Activated CD8-positive, alpha-beta T cell treated with anti-CD3 and anti-CD28 coated beads, Interleukin-2, amount 10 ng/mL, durations not matched to agents 7 days and 5 days (primary cell): ENCODE measurements around the gene CDK14. TPM values are rescaled to one million over a fixed set of nuclear protein-coding genes. Genes with fewer than 3 reads are reported as not detected.

ENCODE experiments used
- ATAC-seq: fragments of 150-1000 bp; cut with Tn5 transposase; one replicate; pipeline ENCODE4 v1.10.0; 2021; ENCODE audit warnings: moderate library complexity
- CTCF ChIA-PET: fragments of 350-600 bp; sonication (Branson Sonifier 250); formaldehyde crosslinking; loops from one replicate; lab custom pipeline; 2021; ENCODE audit warnings: antibody characterized with exemption; lab: Charles Lee
- POLR2A ChIA-PET: fragments of 350-600 bp; sonication (Branson Sonifier 250); formaldehyde crosslinking; loops from one replicate; lab custom pipeline; 2021; ENCODE audit warnings: antibody characterized with exemption; lab: Charles Lee
- DNase-seq: peaks from one replicate; pipeline ENCODE4 v3.0.0-alpha.2; 2020
- H3K27ac Mint-ChIP-seq: one replicate; pipeline ENCODE4 v1.8.0; 2021; ENCODE audit warnings: mild to moderate bottlenecking, mixed read lengths
- H3K27me3 Mint-ChIP-seq: one replicate; pipeline ENCODE4 v1.8.0; 2021; ENCODE audit warnings: low read depth, mixed read lengths
- H3K36me3 Mint-ChIP-seq: one replicate; pipeline ENCODE4 v1.8.0; 2021; ENCODE audit warnings: low read depth, mixed read lengths
- H3K4me1 Mint-ChIP-seq: one replicate; pipeline ENCODE4 v1.8.0; 2021; ENCODE audit warnings: low read depth, mixed read lengths
- H3K4me3 Mint-ChIP-seq: one replicate; pipeline ENCODE4 v1.8.0; 2021; ENCODE audit warnings: mild to moderate bottlenecking, mixed read lengths
- H3K9me3 Mint-ChIP-seq: one replicate; pipeline ENCODE4 v1.8.0; 2022; ENCODE audit warnings: mixed read lengths; ENCODE audit not compliant: insufficient read depth
- total RNA-seq, 2 experiments: library from RNA; stranded (reverse); gene quantifications; one replicate each; pipeline ENCODE4 v1.2.3, GENCODE V29; 2021

CDK14 gene
- total RNA-seq, 2 experiments from 2014 or later, result not detected

DNA sequence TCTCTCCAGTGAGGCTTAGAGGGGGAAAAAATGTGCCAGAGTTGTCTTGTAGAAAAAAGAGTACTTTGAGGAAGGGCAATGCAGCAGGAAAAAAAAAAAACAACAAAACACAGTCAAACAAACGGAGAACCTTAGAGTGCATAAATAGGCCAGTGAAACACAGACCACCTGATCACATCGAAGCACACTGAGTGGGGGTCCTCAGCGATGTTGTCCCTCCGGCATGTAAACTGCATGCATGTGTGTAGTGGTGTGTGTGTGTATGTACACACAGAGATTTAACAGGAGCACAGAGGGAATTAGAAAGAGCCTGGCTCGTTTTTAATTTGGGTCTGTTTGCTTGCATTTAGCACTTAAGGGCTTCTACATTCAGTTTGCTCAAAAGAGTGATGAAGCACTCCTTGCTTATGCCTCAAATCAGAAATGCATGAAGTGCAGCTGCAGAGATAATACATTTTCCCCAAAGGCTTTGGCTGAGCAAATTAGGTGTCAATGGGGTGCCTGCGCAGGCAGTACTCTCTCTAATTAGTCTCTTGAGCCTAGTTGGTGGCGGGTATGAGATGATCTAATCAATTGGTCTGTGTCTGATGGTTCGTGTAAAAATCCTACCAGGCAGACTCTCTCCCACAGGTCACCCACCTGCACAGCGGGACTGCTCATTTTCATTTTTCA, 605.5 kb downstream of the CDK14 start:
- Mint-ChIP-seq H3K4me1 (no peaks in the 10 kb centered on the region), H3K4me3 (no peak overlapping the region), H3K27me3 (no peaks in the 10 kb centered on the region), H3K27ac (no peak overlapping the region), H3K9me3 (no peaks in the 10 kb centered on the region), H3K36me3 (no peaks in the 10 kb centered on the region)
- ChIA-PET CTCF (no interaction called here), POLR2A (no interaction called here)
- ATAC-seq (no peak), DNase-seq (no peak)

GRCh38 chr7:91206361-91206960, 610.3 kb downstream of the CDK14 start:
- no peaks in the 10 kb centered on the region for H3K9me3 Mint-ChIP-seq
- POLR2A ChIA-PET, result no interaction called here
- H3K27ac Mint-ChIP-seq, result no peak overlapping the region
- CTCF ChIA-PET, result no interaction called here
- no peaks in the 10 kb centered on the region for H3K36me3 Mint-ChIP-seq
- ATAC-seq (no peak), DNase-seq (no peak)
- H3K4me1 Mint-ChIP-seq, result no peaks in the 10 kb centered on the region
- H3K4me3 Mint-ChIP-seq, result no peak overlapping the region
- no peaks in the 10 kb centered on the region for H3K27me3 Mint-ChIP-seq

DNA sequence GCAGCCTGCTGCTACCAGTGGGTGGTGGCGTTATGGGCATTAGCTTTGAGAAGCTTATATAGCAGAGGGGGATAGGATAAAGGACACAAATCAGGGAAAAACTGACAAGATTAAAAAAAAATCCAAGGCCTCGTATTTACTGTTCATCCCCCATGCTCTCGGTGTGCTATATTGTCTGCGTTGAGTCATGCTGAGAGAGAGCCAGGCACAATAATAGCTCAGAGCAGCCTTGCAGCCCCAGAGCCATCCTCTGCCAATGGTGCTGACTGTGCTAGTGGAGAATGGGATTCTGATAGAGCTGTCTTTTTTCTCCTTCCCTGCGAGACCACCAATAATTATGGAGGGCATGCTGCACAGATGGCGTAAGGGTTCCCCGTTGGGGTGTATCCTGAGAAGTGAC, 616.5 kb downstream of the CDK14 start:
- ATAC-seq, result no peak
- Mint-ChIP-seq H3K9me3 (no peaks in the 10 kb centered on the region), H3K4me3 (no peak overlapping the region), H3K27ac (no peak overlapping the region), H3K36me3 (no peaks in the 10 kb centered on the region), H3K27me3 (no peaks in the 10 kb centered on the region), H3K4me1 (no peaks in the 10 kb centered on the region)
- CTCF ChIA-PET, result no interaction called here
- POLR2A ChIA-PET, result no interaction called here
- DNase-seq, result no peak

GRCh38 chr7:91226411-91226810, 630.3 kb downstream of the CDK14 start:
- Mint-ChIP-seq H3K36me3 (no peaks in the 10 kb centered on the region), H3K27ac (no peak overlapping the region), H3K4me3 (no peak overlapping the region), H3K9me3 (no peaks in the 10 kb centered on the region), H3K27me3 (peaks cover 3% of the 10 kb centered on the region), H3K4me1 (no peaks in the 10 kb centered on the region)
- ATAC-seq, result no peak
- DNase-seq, result no peak
- ChIA-PET POLR2A (no interaction called here), CTCF (no interaction called here)

DNA sequence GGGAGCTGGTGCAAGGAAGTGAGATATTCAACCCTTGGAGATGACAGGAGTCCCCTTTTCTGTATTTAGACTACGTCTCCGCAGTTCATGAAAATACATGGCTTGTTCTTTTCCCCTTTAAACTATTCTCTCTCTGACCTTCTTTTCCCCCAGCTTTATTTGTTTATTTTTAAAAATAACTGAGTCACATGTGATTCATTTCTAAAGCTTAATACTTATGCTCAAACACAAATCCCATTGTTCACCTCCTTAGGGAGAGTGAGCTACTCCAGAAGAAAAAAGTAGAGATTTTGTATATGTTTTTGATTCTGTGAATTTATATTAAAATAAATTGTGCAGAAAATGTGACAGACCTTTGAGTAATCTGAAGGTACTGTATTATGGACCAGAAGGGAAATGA, 632.2 kb downstream of the CDK14 start:
- POLR2A ChIA-PET, result no interaction called here
- no peak overlapping the region for H3K27ac Mint-ChIP-seq
- no peaks in the 10 kb centered on the region for H3K9me3 Mint-ChIP-seq
- H3K36me3 Mint-ChIP-seq, result no peaks in the 10 kb centered on the region
- peaks cover 3% of the 10 kb centered on the region for H3K27me3 Mint-ChIP-seq
- H3K4me1 Mint-ChIP-seq, result no peaks in the 10 kb centered on the region
- ATAC-seq (no peak), DNase-seq (no peak)
- CTCF ChIA-PET, result no interaction called here
- H3K4me3 Mint-ChIP-seq, result no peak overlapping the region

- CTCF ChIA-PET, result no interaction called here
- POLR2A ChIA-PET, result no interaction called here
- Mint-ChIP-seq H3K27me3 (peaks cover 3% of the 10 kb centered on the region), H3K36me3 (no peaks in the 10 kb centered on the region), H3K9me3 (no peaks in the 10 kb centered on the region), H3K4me1 (no peaks in the 10 kb centered on the region), H3K27ac (no peak overlapping the region), H3K4me3 (no peak overlapping the region)
- DNase-seq (no peak), ATAC-seq (no peak)
Measured at GRCh38 chr7:91228927-91229558, 632.9 kb downstream of the CDK14 start.

DNA sequence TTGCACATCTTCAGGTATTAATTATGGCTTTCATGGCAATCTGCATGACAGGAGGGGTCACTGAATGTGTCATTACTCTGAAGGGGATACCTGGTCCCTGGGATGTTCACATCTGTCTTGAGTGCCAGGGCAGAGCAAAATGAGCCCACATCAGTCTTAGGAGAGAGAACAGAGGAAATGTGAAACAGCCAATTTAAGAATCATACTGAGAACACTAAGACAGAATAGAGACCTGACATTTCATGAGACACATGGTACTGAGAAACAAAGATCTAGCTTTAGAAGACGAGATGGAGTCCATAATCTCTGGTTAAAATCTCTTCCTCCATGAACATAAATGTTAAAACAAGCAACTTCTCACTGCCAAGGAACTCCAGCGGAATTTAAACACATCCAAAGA, 634.0 kb downstream of the CDK14 start:
- Mint-ChIP-seq H3K27me3 (peaks cover 3% of the 10 kb centered on the region), H3K27ac (no peak overlapping the region), H3K9me3 (no peaks in the 10 kb centered on the region), H3K4me3 (no peak overlapping the region), H3K4me1 (no peaks in the 10 kb centered on the region), H3K36me3 (no peaks in the 10 kb centered on the region)
- no peak for ATAC-seq
- DNase-seq, result no peak
- ChIA-PET CTCF (no interaction called here), POLR2A (no interaction called here)

GRCh38 chr7:91230503-91230902, 634.4 kb downstream of the CDK14 start:
- ChIA-PET CTCF (no interaction called here), POLR2A (no interaction called here)
- H3K27ac Mint-ChIP-seq, result no peak overlapping the region
- ATAC-seq (no peak), DNase-seq (no peak)
- peaks cover 3% of the 10 kb centered on the region for H3K27me3 Mint-ChIP-seq
- H3K4me1 Mint-ChIP-seq, result no peaks in the 10 kb centered on the region
- no peaks in the 10 kb centered on the region for H3K9me3 Mint-ChIP-seq
- H3K36me3 Mint-ChIP-seq, result no peaks in the 10 kb centered on the region
- H3K4me3 Mint-ChIP-seq, result no peak overlapping the region

- H3K4me1 Mint-ChIP-seq, result no peaks in the 10 kb centered on the region
- POLR2A ChIA-PET, result no interaction called here
- no peak for DNase-seq
- no peaks in the 10 kb centered on the region for H3K36me3 Mint-ChIP-seq
- no peak for ATAC-seq
- CTCF ChIA-PET, result no interaction called here
- H3K4me3 Mint-ChIP-seq, result no peak overlapping the region
- peaks cover 3% of the 10 kb centered on the region for H3K27me3 Mint-ChIP-seq
- no peaks in the 10 kb centered on the region for H3K9me3 Mint-ChIP-seq
- no peak overlapping the region for H3K27ac Mint-ChIP-seq
Measured at GRCh38 chr7:91233212-91233611, 637.1 kb downstream of the CDK14 start.

DNA sequence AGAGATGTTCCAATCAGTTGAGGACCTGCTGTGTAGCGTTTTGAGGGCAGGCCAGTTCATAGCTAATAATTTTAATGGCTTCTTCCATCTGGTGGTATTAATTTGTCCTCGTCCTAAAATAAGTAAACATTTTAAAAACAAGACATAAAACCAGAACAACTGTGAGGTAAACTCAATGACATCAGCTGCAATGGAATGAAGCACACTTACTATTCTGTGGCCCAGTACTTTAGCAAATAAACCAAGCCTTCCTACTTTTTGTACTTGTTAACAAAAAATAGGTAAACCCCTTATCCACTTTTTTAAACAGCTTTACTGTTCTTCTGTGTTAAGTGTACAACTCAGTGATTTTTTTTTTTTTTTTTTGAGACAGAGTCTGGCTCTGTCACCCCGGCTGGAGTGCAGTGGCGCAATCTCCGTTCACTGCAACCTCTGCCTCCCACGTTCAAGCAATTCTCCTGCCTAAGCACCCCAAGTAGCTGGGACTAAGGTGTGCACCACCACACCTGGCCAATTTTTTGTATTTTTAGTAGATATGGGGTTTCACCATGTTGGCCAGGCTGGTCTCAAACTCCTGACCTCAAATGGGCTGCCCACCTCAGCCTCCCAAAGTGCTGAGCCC, 639.2 kb downstream of the CDK14 start:
- ChIA-PET CTCF (no interaction called here), POLR2A (no interaction called here)
- Mint-ChIP-seq H3K36me3 (no peaks in the 10 kb centered on the region), H3K4me3 (no peak overlapping the region), H3K9me3 (no peaks in the 10 kb centered on the region), H3K4me1 (no peaks in the 10 kb centered on the region), H3K27ac (no peak overlapping the region), H3K27me3 (no peaks in the 10 kb centered on the region)
- ATAC-seq (no peak), DNase-seq (no peak)

DNA sequence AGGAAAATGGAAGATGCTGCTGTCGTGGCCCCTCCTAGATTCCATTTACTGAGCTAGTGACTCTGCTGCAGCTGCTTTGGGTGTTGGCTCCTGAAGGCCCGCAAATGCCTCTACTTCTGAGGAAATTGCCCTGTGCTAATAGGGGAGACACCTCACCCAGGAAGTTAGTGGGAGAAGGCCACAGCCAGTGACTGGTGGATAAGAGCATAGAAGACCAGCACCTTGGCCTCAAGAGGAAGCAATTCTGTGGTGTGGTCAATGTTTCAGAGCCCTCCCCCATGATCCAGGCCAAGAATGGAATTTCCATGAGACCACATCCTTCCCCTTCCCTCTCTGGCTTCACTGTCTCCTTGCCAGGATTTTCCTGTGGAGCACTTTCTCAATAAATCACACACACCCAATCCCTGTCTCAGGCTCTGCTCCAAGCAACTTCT, 643.1 kb downstream of the CDK14 start:
- POLR2A ChIA-PET, result no interaction called here
- DNase-seq, result no peak
- H3K27ac Mint-ChIP-seq, result no peak overlapping the region
- CTCF ChIA-PET, result no interaction called here
- no peak overlapping the region for H3K4me3 Mint-ChIP-seq
- H3K4me1 Mint-ChIP-seq, result no peaks in the 10 kb centered on the region
- H3K9me3 Mint-ChIP-seq, result no peaks in the 10 kb centered on the region
- H3K36me3 Mint-ChIP-seq, result no peaks in the 10 kb centered on the region
- H3K27me3 Mint-ChIP-seq, result no peaks in the 10 kb centered on the region
- no peak for ATAC-seq

GRCh38 chr7:91239772-91240171, 643.7 kb downstream of the CDK14 start:
- H3K27ac Mint-ChIP-seq, result no peak overlapping the region
- no peaks in the 10 kb centered on the region for H3K36me3 Mint-ChIP-seq
- no peaks in the 10 kb centered on the region for H3K27me3 Mint-ChIP-seq
- no peaks in the 10 kb centered on the region for H3K9me3 Mint-ChIP-seq
- POLR2A ChIA-PET, result no interaction called here
- ATAC-seq (no peak), DNase-seq (no peak)
- no peak overlapping the region for H3K4me3 Mint-ChIP-seq
- CTCF ChIA-PET, result no interaction called here
- no peaks in the 10 kb centered on the region for H3K4me1 Mint-ChIP-seq
